Heart right ventricle (tissue), 16 donors: Measurements from ENCODE around the gene RPSA. TPM values are rescaled to one million over a fixed set of nuclear protein-coding genes. Genes with fewer than 3 reads are reported as not detected.

ENCODE experiments used
- ATAC-seq, 8 donors: fragments of 200-7000 bp; cut with Tn5 transposase; one replicate each; pipeline ENCODE4 v1.9.1; 2020; ENCODE audit warnings: mild to moderate bottlenecking in 8 of 8, moderate library complexity in 8 of 8, moderate number of reproducible peaks in 1 of 8
- DNase-seq, 2 donors: peaks; one replicate each; pipeline ENCODE4 v3.0.0-alpha.2; 2020
- H3K27ac ChIP-seq, 10 donors: fragments of 200-600 bp; sonication (generic) in 2 of 10; one replicate each; pipeline versions ENCODE4 v1.5.0 to v1.8.0; 2020 to 2022; ENCODE audit warnings: mild to moderate bottlenecking in 3 of 10
- H3K27me3 ChIP-seq, 7 donors: fragments of 200-600 bp; one replicate each; pipeline ENCODE4 v1.8.0; 2021 to 2022; ENCODE audit warnings: mild to moderate bottlenecking in 2 of 7
- H3K36me3 ChIP-seq, 9 donors: fragments of 200-600 bp; sonication (generic) in 1 of 9; one replicate each; pipeline versions ENCODE4 v1.5.0 to v1.8.0; 2020 to 2022; ENCODE audit warnings: mild to moderate bottlenecking in 2 of 9
- H3K4me1 ChIP-seq, 9 donors: fragments of 200-600 bp; sonication (generic) in 1 of 9; one replicate each; pipeline versions ENCODE4 v1.5.0 to v1.8.0; 2020 to 2022; ENCODE audit warnings: mild to moderate bottlenecking in 4 of 9
- H3K4me3 ChIP-seq, 10 donors: fragments of 200-600 bp; sonication (generic) in 2 of 10; one replicate each; pipeline versions ENCODE4 v1.5.0 to v1.8.0; 2020 to 2022; ENCODE audit warnings: mild to moderate bottlenecking in 7 of 10, moderate library complexity in 2 of 10
- H3K9me3 ChIP-seq, 11 donors: fragments of 200-600 bp in 10 of 11; sonication (generic) in 2 of 11; one replicate each; pipeline versions ENCODE4 v1.5.0 to v1.8.0; 2013 to 2022; ENCODE audit warnings: mild to moderate bottlenecking in 2 of 11, control low read depth in 1 of 11, moderate library complexity in 1 of 11
- CTCF ChIP-seq, 9 donors: fragments of 200-600 bp; sonication (generic) in 2 of 9; IDR thresholded peaks; one replicate each; pipeline versions ENCODE4 v1.5.0 to v1.8.0; 2021 to 2022; ENCODE audit warnings: antibody characterized with exemption in 9 of 9, mild to moderate bottlenecking in 5 of 9, moderate library complexity in 1 of 9
- WGBS, 2 donors: extraction: QIAGEN DNeasy Blood & Tissue Kit; methylation state at CpG; one replicate each; pipeline ENCODE4 v1.1.7; 2013; ENCODE audit warnings: inconsistent platforms in 1 of 2; 5-methylcytosine and 5-hydroxymethylcytosine counted together
- intact Hi-C, 10 donors: fragments of 100-400 bp; cut with DNase I; formaldehyde crosslinking; loops; one replicate each; pipeline versions ENCODE4 v1.11.1 to v1.14.2; 2022
- polyA plus RNA-seq, 2 donors: library from polyadenylated mRNA; stranded (reverse); fragments of 200-250 nt; gene quantifications; one replicate each; pipeline ENCODE4 v1.2.3, GENCODE V29; 2013
- total RNA-seq, 10 donors: library from RNA; stranded (reverse); fragmentation: NEBNext Ultra II Directional in 3 of 10; extraction: Animal tissue kit (Norgen Biotek cat#: 25700) in 3 of 10; gene quantifications; one replicate each; pipeline versions ENCODE4 v1.2.1 to v1.2.4, GENCODE V29; 2021 to 2023
- donor health status: Arrhythmogenic right ventricular cardiomyopathy.
- donor health status: ischemic (EF 13 %, LVEDD 7.1; RV severe dilation, severe dysfunction).
- donor health status: healthy with polysubstance abuse.
- donor health status: DM: no; HTN: yes; CAD: no.
- donor health status: DM: no; HTN: no; CAD: no.
- donor health status: ischemic (EF 25% LVEDD 6.9; RV normal size, moderate dysfunction).
- donor health status: ischemic (EF 25% LVEDD 5.7; RV mildly dilated, moderate dysfunction).
- donor health status: healthy.
- donor health status: DM: yes; HTN: yes; CAD: no.
- donor health status: Ischemic cardiomyopathy.
- donor health status: ischemic (EF 35%, LVEDD 5.7; RV mildly dilated, moderate dysfunction).
- donor health status: nonischemic (EF 11% LVEDD 7.7; RV severe dilation, severe dysfunction).
- donor health status: DM: yes; HTN: yes; CAD: no.
- donor health status: PGD.
- donor health status: ischemic (EF 29% LVEDD 5.4; RV normal size, mild dysfunction).
- donor health status: nonischemic (EF 23%, LVEDD 6.1; RV moderate dilation, normal function).

Gene RPSA
- total and polyA plus RNA-seq, 12 donors, result 350 to 1,493 (median 410) TPM

DNA sequence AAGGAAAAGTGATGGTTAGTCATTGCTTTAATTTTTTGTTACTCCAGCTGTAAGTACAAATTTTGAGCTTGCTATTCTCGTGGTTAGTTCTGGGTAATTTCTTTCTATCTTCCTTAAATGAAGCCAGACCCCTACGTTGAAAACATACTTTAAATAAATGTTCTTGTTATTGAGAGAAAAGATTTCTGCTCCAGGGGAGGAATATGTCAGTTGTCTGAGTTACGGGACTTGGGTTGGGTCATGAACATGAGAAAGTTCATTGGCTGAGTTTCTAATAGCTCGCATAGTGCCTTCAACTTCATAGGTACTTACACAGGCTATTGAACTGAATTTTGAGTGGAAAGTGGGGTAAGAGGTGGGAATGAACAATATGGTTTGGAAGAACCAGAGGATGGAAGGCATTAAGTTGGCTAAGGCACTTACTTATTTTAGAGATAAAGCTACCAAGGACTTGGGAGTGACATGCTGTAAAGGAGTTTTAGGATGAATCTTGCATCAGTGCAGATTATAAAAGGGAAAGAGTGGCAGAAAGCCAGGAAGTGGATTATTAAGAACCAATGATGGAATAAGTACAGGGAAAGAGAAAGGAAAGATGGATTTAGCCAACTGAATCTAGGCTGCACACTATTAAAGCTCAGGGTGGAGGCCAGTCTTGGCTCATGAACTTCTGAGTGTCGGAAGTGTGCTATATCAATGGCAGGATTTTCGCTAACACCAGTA, 1.4 kb downstream of the RPSA start:
- 81 to 82% methylated on average over 6 of the region's 6 CpGs for WGBS, 2 donors
- intact Hi-C loops, result loop anchor here in 1 of 10 donors (5.0 kb wide), 1 partner anchor 899 kb away; the partner anchor contains the start of gene EIF1B
- DNase-seq, result no peak

GRCh38 chr3:39408493-39409372, 2.2 kb downstream of the RPSA start:
- Histone ChIP-seq H3K27me3 (no peaks in the 10 kb centered on the region), H3K4me1 (peaks cover 2 to 45% (median 22%) of the 10 kb centered on the region in 9 donors), H3K4me3 (peak overlapping the region in 1 of 10 donors; percentile 71), H3K27ac (no peak overlapping the region), H3K36me3 (peaks cover 0 to 61% (median 52%) of the 10 kb centered on the region in 9 donors), H3K9me3 (no peaks in the 10 kb centered on the region)
- no peak for TF ChIP-seq CTCF (IDR thresholded peaks at IDR 0.05)
- ATAC-seq (no peak), DNase-seq (no peak)
- WGBS, 2 donors, result 87 to 90% methylated on average over 21 of the region's 21 CpGs
- intact Hi-C loops, result loop anchor here in 1 of 10 donors (5.0 kb wide), 1 partner anchor 899 kb away; the partner anchor contains the start of gene EIF1B

More for the DNA sequence above, 1.4 kb downstream of the RPSA start:
- Histone ChIP-seq H3K36me3 (peaks cover 0 to 53% (median 44%) of the 10 kb centered on the region in 9 donors), H3K9me3 (no peaks in the 10 kb centered on the region), H3K27me3 (no peaks in the 10 kb centered on the region), H3K27ac (peak overlapping the region in 1 of 10 donors; percentile 2), H3K4me3 (peak overlapping the region in 9 of 10 donors; percentile 64 to 87 (median 73)), H3K4me1 (peaks cover 2 to 45% (median 22%) of the 10 kb centered on the region in 9 donors)
- no peak for TF ChIP-seq CTCF (IDR thresholded peaks at IDR 0.05)
- no peak for ATAC-seq

- peaks cover 2 to 53% (median 31%) of the 10 kb centered on the region in 9 donors for H3K4me1 ChIP-seq
- H3K27ac ChIP-seq, result no peak overlapping the region
- WGBS, 2 donors, result 80 to 83% methylated on average over 7 of the region's 7 CpGs
- H3K36me3 ChIP-seq, result peaks cover 0 to 70% (median 54%) of the 10 kb centered on the region in 9 donors
- ATAC-seq, result no peak
- intact Hi-C loops, result loop anchor here in 2 of 10 donors (5.0 kb wide), 2 partner anchors 38 to 898 kb away; partner anchors contain the start of gene EIF1B (in 1 of the 2)
- no peak overlapping the region for H3K4me3 ChIP-seq
- no peaks in the 10 kb centered on the region for H3K27me3 ChIP-seq
- TF ChIP-seq CTCF (IDR thresholded peaks at IDR 0.05), result no peak
- no peak for DNase-seq
- H3K9me3 ChIP-seq, result no peaks in the 10 kb centered on the region
Measured at GRCh38 chr3:39409514-39410136, 3.1 kb downstream of the RPSA start.

- Histone ChIP-seq H3K27ac (no peak overlapping the region), H3K4me1 (peaks cover 2 to 55% (median 35%) of the 10 kb centered on the region in 9 donors), H3K36me3 (peaks cover 0 to 71% (median 54%) of the 10 kb centered on the region in 9 donors), H3K9me3 (no peaks in the 10 kb centered on the region), H3K4me3 (no peak overlapping the region), H3K27me3 (no peaks in the 10 kb centered on the region)
- no peak for DNase-seq
- no peak for TF ChIP-seq CTCF (IDR thresholded peaks at IDR 0.05)
- intact Hi-C loops, result loop anchor here in 1 of 10 donors (5.0 kb wide), 1 partner anchor 36 kb away; no protein-coding TSS in a partner anchor
- WGBS, 2 donors, result 97 to 98% methylated on average over 6 of the region's 7 CpGs
- no peak for ATAC-seq
Measured at GRCh38 chr3:39410893-39411292, 4.4 kb downstream of the RPSA start.
